ENCODE data around the gene SNX3.

SNX3 gene

GRCh38 chr6:108200186-108200585 is 60.7 kb downstream of the SNX3 start:
- DNase-seq: no peak

DNA sequence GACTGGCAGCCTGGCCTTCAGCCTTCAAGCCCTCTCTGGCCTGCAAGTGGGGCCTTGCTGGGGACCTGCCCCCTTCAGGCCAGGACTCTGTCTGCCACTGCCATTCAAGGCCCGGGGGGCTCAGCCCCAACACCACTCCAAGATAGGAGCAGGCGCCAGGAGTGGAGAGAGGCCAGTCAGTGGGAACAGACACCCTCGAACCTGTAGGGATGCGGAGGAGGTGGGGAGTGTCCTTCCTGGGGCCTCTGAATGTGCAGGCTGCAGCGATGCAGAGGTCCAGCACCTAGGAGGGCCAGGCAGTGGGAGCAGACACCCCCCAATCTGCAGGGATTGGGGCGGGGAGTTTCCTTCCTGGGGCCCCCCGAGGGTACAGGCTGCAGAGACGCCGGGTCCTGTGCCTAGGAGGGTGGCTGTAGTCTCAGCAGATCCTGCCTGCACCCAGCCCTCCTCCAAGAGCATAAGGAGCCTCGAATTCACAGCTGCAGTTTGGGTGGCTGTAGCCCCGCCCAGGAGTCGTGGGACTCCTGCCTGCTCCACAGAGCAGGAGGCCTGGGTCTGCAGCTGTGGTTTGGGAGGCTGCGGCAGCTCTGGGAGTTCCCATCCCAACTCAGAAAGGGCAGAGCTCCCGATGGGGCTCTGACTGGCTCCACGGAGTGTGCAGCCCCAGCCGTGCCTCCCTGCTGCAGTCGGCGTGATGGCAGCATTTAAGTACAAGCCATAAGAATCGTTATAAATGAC is 61.9 kb downstream of the SNX3 start:
- no peak for DNase-seq

DNA sequence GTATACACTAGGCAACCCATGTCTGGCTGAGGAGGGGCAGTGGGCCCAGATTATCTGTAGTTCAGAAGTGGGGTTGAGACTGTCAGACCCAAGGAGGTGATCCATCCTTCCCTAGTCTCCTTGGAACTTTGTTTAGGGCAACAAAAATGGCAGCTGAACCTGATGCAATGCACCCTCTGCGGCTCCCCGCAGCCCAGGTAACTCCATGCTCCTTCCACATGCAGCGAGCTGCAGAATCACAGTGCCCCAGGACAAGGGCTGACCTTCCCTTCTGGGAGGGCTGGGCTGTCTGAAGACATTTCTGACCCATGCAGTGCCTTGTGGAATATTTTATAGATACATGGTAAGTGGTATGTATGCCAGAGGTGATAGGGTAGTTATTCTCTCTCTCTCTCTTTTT is 65.6 kb downstream of the SNX3 start:
- DNase-seq: no peak

DNA sequence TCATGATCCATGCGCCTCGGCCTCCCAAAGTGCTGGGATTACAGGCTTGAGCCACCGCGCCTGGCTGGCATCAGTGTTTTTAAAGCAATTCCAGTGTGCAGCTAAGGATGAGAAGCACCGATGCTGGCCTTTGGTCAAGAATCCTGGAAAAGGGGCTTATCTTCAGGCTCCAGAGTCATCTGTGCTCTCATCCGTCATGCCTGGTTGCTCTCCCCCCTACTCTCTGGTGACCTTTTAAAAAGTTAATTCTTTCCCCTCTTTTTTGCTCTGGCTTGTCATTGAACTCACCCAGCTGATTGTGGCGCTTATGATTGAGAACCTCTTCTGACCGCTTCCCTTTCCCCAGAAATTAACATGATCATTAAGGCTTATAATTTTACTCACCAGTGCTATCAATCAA is 66.3 kb downstream of the SNX3 start:
- DNase-seq: no peak

DNA sequence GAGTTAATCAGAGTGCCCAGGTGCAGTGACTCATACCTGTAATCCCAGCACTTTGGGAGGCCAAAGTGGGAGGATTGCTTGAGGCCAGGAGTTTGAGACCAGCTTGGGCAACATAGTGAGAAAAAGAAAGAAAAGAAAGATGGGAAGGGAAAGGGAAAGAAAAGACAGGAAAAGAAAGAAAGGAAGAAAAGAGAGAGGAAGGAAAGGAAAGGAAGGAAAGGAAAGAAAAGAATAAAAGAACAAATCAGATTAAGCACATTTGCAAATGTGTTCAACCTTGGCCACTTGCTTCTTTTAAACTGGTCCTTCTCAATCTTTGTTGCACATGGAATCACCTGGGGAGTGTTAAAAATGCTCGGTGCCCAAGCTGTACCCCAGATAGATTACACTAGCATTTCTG is 67.0 kb downstream of the SNX3 start:
- no peak for DNase-seq

GRCh38 chr6:108193131-108193530 is 67.7 kb downstream of the SNX3 start:
- no peak for DNase-seq

GRCh38 chr6:108187519-108187918 is 73.3 kb downstream of the SNX3 start:
- DNase-seq: no peak

DNA sequence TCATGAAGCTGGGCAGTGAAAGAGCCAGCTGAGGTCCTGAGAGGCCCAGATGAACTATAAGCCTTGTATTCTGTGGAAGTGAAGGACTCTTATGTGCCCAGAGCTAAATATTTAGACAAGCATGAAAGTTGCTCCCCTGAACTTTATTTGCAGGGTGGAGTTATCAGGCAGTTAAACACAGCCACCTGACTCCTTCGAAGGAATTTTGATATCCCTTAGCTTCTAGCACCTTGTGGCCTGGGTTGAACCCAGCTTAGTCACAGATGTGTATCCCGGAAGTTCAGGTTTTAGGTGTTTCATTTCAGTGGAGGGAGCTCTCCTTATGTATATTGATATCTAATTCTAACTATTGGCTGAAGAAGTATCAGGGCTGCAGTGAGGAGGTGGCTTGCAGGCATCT is 74.6 kb downstream of the SNX3 start:
- no peak for DNase-seq

DNA sequence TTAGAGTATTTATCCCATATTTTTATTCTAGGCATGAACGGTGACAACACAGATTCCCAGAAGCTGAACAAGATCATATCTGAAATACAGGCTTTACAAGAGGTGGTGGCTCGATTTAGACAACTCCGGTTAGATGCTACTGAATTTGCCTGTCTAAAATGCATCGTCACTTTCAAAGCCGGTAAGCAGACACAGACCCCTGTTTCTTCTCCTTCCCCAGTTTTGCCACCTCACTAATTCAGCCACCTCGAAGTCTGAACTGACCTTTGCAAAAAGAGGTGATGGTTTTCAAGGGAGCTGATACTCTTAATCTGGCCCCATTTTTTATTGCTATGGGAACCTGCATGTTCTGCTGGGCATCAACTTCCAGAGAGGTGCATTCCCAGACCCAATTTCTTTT is 80.1 kb downstream of the SNX3 start:
- DNase-seq: no peak

DNA sequence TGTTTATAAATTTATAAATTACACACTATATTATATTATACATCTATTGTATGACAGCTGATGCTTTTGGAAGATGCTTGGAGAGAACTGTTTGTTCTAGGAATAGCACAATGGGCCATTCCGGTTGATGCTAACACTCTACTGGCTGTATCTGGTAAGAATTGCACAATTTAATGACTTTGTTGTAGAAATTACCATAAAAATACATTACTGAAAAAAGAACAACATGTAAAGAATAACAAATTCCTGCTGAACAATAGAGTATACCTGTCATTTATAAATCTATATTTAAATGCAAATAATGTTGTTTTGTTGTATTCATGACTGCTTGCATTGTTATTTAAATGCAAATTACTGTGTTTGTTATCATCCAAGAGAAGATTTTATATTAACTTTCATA is 80.6 kb downstream of the SNX3 start:
- DNase-seq: no peak

DNA sequence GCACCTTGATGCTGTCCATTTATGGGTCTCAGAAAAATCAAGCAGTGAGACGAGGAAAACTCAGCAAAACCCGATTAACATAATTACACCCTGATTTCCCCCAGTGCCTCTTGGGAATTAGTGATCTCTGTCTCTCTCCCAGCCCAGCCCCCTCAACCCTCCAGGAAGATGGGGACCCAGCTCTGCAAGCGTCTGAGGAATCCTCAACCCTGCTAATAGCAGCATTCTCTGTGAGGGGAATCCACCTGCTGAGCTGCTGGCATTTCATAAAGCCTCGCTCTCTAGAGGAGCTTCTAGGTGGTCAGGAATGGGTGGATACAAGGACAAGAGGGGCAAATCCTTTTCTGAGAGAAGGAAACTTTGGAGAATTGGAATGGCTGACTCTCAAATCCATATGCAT is 81.1 kb downstream of the SNX3 start:
- DNase-seq: no peak

DNA sequence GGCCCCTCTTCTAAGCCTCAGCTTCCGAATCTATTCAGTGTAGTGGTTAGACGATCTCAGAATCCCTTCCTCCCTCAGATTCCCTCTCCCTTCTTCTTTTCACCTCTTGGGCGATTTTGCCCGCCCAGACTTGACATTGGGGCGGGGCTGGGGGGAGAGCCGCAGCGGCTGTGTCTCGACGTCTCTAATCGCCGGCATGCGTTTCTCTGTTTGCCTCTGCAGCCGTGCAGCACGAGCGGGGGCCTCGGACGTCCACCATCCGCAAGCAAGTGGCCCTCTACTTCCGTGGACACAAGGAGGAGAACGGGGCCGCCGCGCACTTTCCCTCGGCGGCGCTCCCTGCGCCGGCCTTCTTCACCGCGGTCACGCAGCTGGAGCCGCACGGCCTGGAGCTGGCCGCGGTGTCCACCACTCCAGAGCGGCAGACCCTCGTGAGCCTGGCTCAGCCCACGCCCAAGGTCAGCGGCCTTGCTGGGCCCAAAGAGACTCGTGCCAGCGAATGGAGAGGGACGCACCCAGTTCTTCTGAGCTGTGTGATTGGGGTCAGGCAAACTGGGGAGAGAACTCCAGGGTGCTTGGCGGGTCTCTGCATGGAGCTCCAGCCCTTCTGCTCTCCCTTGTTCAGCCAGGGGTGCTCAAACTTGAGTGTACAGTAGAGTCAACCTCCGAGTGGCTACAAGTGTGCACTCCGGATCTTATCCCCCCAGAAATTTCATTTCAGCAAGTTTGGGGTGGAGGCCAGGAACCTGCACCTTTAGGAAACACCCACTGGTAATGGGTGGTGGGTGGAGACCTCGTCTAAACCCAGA is 84.4 kb downstream of the SNX3 start:
- no peak for DNase-seq

DNA sequence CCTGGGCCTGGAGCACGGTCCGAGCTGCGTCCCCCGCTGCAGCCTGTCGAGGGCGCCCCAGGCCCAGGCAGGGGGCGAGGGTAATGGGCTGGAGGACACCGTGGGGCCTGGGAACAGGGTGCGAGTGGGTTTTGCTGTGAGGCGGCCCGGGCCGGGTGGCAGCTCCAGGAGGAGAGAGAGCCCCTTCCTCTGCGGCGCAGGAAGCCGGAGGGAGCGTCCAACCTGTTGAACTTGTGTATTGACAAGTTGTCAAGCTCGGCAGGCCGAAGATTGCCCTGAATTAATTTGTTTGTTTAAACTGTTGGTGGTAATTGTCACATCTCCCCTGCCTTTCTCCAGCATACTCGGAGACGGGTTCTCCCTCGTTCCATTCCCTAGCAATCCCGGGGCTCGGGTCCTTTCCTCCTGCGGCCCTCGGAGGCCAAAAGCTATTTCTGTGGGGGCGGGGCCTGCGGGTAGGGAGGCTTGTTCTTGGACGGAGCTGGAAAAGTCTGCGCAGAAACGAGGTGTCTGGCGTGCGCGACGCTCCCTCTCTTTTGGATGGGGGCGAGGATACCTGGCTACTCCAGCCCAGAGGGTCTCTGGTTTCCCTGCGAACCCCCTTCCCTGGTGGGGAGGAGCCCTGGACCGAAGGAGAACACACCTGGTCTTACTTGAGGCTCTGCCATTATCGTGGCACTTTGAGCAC is 85.1 kb downstream of the SNX3 start:
- no peak for DNase-seq

- DNase-seq: no peak
Observed at GRCh38 chr6:108175176-108175591, 85.7 kb downstream of the SNX3 start.

DNA sequence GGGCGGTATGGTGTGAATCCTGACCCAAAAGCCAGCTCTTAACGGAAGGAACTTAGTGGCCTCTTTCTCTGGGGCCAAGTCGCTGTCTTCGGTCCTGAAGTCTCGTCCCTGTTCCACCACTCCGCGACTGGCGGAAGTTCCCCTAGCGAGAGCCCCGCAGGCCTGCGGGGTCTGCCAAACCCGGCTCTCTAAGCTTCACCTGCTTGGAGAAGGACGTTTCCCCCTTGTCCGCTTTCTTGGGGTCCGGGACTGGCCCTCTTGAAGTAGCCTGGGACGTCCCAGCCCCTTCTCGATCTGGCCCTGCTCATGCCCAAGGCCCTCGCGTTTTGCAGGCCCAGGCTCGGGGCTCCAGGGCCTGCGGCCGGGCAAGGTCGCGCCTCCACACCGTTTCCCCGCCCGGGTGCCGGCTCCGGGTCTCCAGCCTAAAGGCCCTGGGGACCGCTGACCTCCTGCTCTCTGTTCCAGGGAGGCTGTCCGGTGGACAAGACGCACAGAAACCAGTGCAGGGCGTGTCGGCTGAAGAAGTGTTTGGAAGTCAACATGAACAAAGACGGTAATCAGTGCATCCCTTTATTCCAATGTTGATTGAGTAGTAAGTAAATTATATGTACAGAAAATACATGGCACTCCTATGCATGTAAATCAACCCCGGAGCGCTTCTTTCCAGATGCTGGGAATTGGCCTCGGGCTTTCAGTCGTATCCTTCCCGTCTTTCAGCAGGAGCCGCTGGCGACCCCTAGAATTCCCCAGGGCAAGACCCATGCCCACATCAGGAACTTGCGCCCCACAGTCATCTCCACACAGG is 86.3 kb downstream of the SNX3 start:
- DNase-seq: no peak

- DNase-seq: no peak
Observed at GRCh38 chr6:108171918-108172516, 88.8 kb downstream of the SNX3 start.

GRCh38 chr6:108171291-108171917 is 89.4 kb downstream of the SNX3 start:
- no peak for DNase-seq

DNA sequence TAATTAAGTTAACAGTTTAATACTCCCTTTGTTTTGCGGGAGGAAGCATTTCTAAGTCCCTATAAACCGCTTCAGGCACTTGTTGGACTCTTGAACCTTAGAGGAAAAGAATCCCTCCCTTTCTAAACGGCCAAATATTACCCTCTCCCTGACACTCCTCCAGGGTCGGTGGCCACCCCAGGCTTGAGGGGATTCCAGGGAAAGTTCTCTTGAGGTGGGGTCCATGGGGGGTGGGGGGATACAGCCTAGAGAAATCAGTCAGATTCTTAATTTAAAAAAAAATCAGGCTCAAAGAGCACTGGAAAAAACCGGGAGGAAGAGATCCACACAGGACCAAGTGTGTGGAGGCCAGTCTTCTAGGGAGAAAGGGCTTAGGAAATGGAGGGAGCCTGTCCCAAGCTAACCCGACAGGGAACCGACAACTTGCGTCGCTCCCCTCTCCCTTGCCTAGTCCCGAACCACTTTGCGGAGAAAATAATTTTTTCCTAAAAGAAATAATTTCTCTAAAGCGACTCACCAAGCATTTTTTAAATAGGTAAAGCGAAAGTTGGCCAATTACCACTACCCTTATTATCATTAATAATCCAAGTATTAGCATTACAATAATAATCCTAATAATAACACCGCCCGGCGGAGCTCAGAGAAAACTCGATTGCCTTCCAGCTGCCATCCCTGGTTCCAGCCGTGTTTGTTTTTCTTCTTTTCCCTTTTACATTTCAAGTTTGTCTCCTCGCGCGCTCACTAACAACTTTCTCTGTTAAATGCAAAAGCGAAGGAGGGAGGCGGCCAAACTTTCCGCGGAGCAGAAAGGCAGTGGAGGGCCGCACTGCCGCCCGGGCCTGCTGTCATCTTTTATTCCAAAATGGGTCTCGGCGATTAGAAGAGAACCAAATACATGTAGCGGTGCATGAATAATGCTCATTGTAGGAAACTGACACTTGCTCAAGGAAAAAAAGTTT is 90.2 kb downstream of the SNX3 start:
- DNase-seq: no peak

- no peak for DNase-seq
Observed at GRCh38 chr6:108169464-108170331, 91.1 kb downstream of the SNX3 start.
